AG09319 (cell line): ENCODE data around the gene RASAL2.

ENCODE experiments used
- DNase-seq: peaks from one replicate; pipeline ENCODE4 v3.0.0-alpha.2; 2010; ENCODE audit warnings: low read depth; ENCODE audit errors: extremely low read depth
- CTCF ChIP-seq: IDR thresholded peaks from 2 replicates; pipeline ENCODE4 v1.5.1; 2011; ENCODE audit warnings: low read depth, mild to moderate bottlenecking, inconsistent platforms, low read length, moderate library complexity

RASAL2 gene

GRCh38 chr1:178052650-178053461 is 41.0 kb upstream of the RASAL2 start:
- TF ChIP-seq CTCF, result no peak
- peak; percentile 19 for DNase-seq

- TF ChIP-seq CTCF, result peak; percentile 23
- DNase-seq, result no peak
Measured at GRCh38 chr1:178055093-178055492, 38.8 kb upstream of the RASAL2 start.

- TF ChIP-seq CTCF, result no peak; the same call in 1 of the 2 replicates
- DNase-seq, result no peak
Measured at GRCh38 chr1:178055779-178056471, 38.0 kb upstream of the RASAL2 start.

GRCh38 chr1:178057141-178057765 is 36.7 kb upstream of the RASAL2 start:
- TF ChIP-seq CTCF, result no peak
- no peak for DNase-seq

GRCh38 chr1:178057912-178058534 is 35.9 kb upstream of the RASAL2 start:
- no peak for TF ChIP-seq CTCF
- DNase-seq, result no peak

GRCh38 chr1:178060789-178061556 is 32.9 kb upstream of the RASAL2 start:
- peak; percentile 46 for DNase-seq
- no peak for TF ChIP-seq CTCF
